GM19467 (cell line): ENCODE measurements around the gene SNRPD2.
"Not testable (repeated sequence)": the region's sequence is repeated elsewhere in the genome, so short reads cannot be mapped to it uniquely, and the experiment has no call there.

ENCODE experiments used
- ATAC-seq: cut with Tn5 transposase; IDR thresholded peaks from one replicate; pipeline ENCODE4 v1.9.1; 2021; ENCODE audit warnings: mild to moderate bottlenecking, moderate library complexity; ENCODE audit not compliant: unreplicated experiment

Gene SNRPD2

GRCh38 chr19:45705115-45705514 lies 13.4 kb upstream of the SNRPD2 start:
- ATAC-seq, result no peak

GRCh38 chr19:45701676-45702075 lies 9.9 kb upstream of the SNRPD2 start:
- ATAC-seq, result no peak

GRCh38 chr19:45693106-45693788 lies 1.5 kb upstream of the SNRPD2 start:
- no peak for ATAC-seq

GRCh38 chr19:45692187-45693105 lies 693 bp upstream of the SNRPD2 start, which contains the start of gene QPCTL:
QPCTL (plus strand) TSS chr19:45692666; CDS start chr19:45692704, 38 bp downstream.
- ATAC-seq, result peak; percentile 84

- no peak for ATAC-seq
These were observed 4.2 kb downstream of the SNRPD2 start for GRCh38 chr19:45687599-45687998.

- ATAC-seq, result not testable (repeated sequence)
These were observed 6.7 kb downstream of the SNRPD2 start for GRCh38 chr19:45685045-45685444.

GRCh38 chr19:45682908-45683307 lies 8.8 kb downstream of the SNRPD2 start:
- ATAC-seq, result no peak

- ATAC-seq, result no peak
These were observed 9.6 kb downstream of the SNRPD2 start for GRCh38 chr19:45682117-45682516.

- peak; percentile 69 for ATAC-seq
These were observed 10.2 kb downstream of the SNRPD2 start for GRCh38 chr19:45681391-45682015.

- no peak for ATAC-seq
These were observed 14.2 kb downstream of the SNRPD2 start for GRCh38 chr19:45677351-45678230.

GRCh38 chr19:45676851-45677263 lies 14.9 kb downstream of the SNRPD2 start:
- ATAC-seq, result no peak

- ATAC-seq, result no peak
These were observed 16.8 kb downstream of the SNRPD2 start for GRCh38 chr19:45674946-45675345.

GRCh38 chr19:45670670-45671453 lies 20.9 kb downstream of the SNRPD2 start:
- no peak for ATAC-seq

GRCh38 chr19:45668342-45668871 lies 23.3 kb downstream of the SNRPD2 start:
- ATAC-seq, result no peak

GRCh38 chr19:45667620-45668341 lies 24.0 kb downstream of the SNRPD2 start, which contains the start of gene GIPR:
GIPR (plus strand) TSS chr19:45668221; CDS start chr19:45669521, 1,300 bp downstream.
- ATAC-seq, result no peak

- ATAC-seq, result no peak
These were observed 27.2 kb downstream of the SNRPD2 start for GRCh38 chr19:45664575-45664974.

GRCh38 chr19:45663800-45664199 lies 28.0 kb downstream of the SNRPD2 start:
- no peak for ATAC-seq

GRCh38 chr19:45660636-45661035 lies 31.1 kb downstream of the SNRPD2 start:
- ATAC-seq, result no peak
